Measurements from ENCODE around the gene RNF39.
"Not testable (repeated sequence)": the region's sequence is repeated elsewhere in the genome, so short reads cannot be mapped to it uniquely, and the experiment has no call there.

The RNF39 gene, protein sequence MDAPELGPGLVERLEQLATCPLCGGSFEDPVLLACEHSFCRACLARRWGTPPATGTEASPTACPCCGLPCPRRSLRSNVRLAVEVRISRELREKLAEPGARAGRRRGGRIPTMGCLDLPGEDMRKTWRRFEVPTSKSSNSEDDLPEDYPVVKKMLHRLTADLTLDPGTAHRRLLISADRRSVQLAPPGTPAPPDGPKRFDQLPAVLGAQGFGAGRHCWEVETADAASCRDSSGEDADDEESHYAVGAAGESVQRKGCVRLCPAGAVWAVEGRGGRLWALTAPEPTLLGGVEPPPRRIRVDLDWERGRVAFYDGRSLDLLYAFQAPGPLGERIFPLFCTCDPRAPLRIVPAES

GRCh38 chr6:30075094-30075789, at the start of gene RNF39:
Gene RNF39, minus strand, starts transcription at chr6:30075769. Its CDS starts 184 bp downstream, at chr6:30075585.
- no peak for DNase-seq (ENCODE audit: low read depth, low spot score)

DNA sequence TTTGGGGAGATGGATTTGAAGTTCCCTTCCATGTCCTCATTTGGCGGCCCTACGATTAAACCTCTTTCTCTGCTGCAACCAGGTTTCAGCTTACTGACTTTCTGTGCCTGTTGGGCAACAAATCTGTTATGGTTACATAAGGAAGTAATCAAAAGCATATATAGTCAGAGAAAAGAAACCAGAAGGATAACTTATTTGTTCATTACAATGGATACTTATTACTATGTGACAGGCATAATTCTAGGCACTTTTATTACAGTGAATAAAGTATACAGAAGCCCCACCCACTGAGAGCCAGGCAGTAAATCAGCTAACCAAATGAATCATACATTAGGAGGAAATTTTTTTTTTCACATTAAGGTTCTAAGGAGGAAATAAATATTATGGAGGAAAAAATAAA, 46.9 kb upstream of the RNF39 start:
- no peak for DNase-seq (ENCODE audit: low read depth, low spot score)

- DNase-seq (ENCODE audit: low read depth, low spot score): no peak
Observed at GRCh38 chr6:30121446-30122366, 46.1 kb upstream of the RNF39 start.

- not testable (repeated sequence) for DNase-seq (ENCODE audit: low read depth, low spot score)
Observed at GRCh38 chr6:30118691-30119090, 43.1 kb upstream of the RNF39 start.

DNA sequence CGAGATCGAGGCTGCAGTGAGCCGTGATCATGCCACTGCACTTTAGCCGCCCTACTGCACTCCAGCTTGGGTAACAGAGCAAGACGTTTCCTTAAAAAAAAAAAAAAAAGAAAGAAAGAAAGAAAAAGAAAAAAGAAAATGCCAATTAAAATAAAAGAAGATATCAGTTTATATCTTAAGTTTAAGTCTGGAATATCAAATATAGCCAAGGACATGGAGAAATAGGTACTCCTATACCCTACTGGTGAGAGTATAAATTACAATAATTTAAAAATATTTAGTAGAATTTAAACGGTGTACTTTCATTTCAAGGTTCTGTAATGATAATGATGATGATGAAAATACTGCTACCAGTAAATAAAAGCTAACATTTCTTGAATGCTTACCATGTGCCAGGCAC, 41.2 kb upstream of the RNF39 start:
- no peak for DNase-seq (ENCODE audit: low read depth, low spot score)

- no peak for DNase-seq (ENCODE audit: low read depth, low spot score)
Observed at GRCh38 chr6:30113841-30114240, 38.3 kb upstream of the RNF39 start.

DNA sequence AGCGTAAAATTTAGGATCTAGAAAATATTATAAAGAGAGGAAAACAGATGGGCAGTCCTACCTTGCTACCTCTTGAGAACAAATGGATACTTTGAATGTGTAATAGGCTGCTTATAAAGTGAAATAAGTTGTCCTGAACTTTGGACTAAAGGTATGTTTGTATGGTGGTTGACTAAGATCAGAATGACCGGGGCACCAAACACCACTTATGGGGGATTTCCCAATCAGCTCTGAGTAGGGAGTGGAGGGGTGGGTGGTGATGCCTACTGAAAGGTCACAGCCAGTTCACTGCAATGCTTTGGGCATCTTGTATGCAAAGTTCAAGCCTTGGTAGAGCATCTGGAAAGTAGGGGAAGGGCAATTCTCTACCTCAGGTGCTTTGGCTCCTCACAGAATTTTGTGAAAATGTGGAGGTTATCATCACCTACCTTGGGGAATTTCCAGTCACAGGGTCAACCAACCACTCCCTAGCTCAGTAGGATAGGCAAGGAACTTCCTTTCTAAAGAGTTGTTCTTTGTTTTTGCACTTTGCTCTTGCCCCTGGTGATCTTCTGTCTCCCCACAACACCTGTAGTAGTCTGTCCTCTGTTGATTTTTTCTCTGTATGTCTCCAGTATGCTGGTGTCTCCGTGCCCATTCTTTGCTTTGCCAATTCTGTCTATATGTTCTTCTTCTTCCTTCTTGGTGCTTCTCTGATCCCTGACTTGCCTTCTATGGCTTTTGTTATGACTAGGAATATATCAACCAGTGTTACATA, 37.6 kb upstream of the RNF39 start, which contains the start of gene TRIM31:
TSS of gene TRIM31 (minus strand) at position 88 of the 757 bp plus-strand sequence. CDS start 285 bp downstream, outside the sequence.
- no peak for DNase-seq (ENCODE audit: low read depth, low spot score)

- DNase-seq (ENCODE audit: low read depth, low spot score): no peak
Observed at GRCh38 chr6:30112402-30112994, 36.9 kb upstream of the RNF39 start.

DNA sequence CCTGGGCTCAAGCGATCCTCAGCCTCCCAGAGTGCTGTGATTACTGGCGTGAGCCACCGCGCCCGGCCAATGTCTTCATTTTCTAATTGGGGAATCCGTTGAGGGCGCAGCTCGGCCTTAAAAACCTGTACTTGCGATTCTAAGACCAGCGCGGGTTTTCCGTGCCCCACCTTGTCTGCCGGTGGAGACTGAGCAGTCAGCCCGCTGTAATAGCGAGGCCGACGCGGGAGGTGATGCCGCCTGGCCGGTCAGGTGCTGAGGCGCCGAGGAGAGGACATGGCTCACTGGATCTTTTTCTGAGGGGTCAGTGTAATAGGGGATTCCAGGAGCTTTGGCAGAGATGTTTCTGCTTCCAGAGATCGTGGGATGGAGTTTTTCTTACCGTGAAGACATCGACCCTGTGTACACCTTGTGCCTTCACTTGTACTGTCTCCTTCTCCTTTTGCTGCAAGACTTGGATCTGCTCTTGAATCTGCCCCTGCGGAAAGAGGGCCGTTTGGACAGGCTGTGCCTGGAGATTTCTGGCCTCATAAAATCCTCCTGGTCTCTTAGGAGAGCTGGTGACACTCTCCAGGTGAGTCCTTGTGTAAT, 35.8 kb upstream of the RNF39 start:
- DNase-seq (ENCODE audit: low read depth, low spot score): no peak

DNA sequence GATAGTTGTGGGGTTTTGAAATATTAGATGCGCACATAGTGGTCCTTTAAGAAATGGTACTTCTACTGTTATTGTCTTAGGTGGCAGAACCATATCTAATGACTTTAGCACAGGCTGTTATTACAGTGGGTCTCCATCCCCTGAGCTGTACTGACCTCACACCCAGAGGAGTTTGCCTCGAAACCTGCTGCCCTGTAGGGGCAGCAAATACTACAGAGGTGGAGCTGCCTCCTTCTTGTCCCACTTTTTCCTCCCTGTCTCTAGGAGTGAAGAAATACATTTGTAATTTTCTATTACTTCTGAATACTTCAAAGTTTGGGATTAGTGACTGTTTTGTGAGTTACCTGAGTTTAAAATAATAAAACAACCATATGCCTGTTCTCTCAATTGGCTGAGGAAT, 29.1 kb upstream of the RNF39 start:
- no peak for DNase-seq (ENCODE audit: low read depth, low spot score)

DNA sequence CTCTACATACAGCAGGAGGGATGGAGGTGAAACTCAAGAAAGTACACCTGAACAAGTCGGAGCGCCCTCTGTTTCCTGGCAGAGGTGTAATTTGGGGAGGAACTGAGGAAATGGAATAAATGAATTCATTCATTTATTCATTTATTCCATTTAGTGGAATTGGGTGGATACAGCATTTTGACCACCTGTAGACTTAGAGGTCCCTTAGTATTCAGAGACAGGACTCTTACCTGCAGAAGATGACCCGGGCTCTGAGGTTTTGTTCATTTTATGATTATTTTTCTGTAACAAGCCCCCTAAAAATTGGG, 28.3 kb upstream of the RNF39 start:
- DNase-seq (ENCODE audit: low read depth, low spot score): no peak

- peak; percentile 41 for DNase-seq (ENCODE audit: low read depth, low spot score)
Observed at GRCh38 chr6:30102970-30103871, 27.7 kb upstream of the RNF39 start.

GRCh38 chr6:30102414-30102969, 26.9 kb upstream of the RNF39 start:
- DNase-seq (ENCODE audit: low read depth, low spot score): no peak

GRCh38 chr6:30101444-30102413, 26.2 kb upstream of the RNF39 start:
- no peak for DNase-seq (ENCODE audit: low read depth, low spot score)

DNA sequence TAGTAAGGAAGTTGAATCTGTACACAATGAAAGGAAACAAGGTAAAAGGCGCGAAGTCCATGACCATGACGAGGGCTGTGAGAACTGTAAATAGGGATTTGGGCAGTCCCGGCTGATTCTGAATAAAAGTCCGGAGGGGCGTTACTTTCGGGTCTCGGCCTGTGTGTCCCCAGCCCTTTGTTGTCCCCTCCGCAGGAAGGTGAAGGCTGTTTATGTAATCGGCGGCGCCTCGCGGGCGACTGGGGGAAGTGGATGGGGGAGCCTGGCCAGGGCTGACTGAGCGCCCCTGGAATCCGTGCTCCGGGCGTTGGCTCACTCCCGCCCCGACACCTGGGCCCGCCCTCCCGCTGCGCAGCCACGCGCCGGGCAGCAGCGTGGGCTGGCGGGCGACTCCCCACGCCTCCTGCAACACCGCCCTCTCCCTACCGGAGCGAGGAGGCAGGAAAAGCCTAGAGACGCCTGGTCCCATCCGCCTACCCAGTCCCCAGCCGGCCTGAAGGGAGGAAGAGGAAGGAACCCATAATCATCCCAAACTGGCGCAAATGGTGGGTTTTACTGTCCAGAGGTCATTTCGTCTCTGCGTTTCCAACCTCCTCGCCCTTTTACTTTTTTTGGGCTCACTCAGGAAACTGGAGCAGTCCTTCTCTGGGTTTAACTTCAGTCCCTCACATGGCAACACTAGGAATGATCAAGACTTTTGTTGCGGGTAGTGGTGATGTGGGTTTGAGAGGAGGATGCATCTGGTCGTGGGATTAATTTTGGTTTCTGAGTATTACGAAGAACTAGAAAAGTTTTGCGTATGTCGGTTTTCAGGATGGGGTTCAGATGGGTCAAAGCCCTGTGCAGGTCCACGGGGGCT, 25.2 kb upstream of the RNF39 start:
- no peak for DNase-seq (ENCODE audit: low read depth, low spot score)

- DNase-seq (ENCODE audit: low read depth, low spot score): no peak
Observed at GRCh38 chr6:30100154-30100553, 24.6 kb upstream of the RNF39 start.

Data from brain pericyte (primary cell).